PFSK-1 (cell line): Measurements from ENCODE around the gene AMBRA1.

Experiments
- SIN3A ChIP-seq: IDR thresholded peaks from 2 replicates; pipeline ENCODE4 v1.6.1; 2012; ENCODE audit warnings: mild to moderate bottlenecking, low read length, moderate library complexity, borderline replicate concordance; ENCODE audit not compliant: insufficient read depth
- TAF1 ChIP-seq: IDR thresholded peaks from 2 replicates; pipeline ENCODE4 v1.6.1; 2012; ENCODE audit warnings: low read length, control low read depth, borderline replicate concordance; ENCODE audit not compliant: insufficient read depth

DNA sequence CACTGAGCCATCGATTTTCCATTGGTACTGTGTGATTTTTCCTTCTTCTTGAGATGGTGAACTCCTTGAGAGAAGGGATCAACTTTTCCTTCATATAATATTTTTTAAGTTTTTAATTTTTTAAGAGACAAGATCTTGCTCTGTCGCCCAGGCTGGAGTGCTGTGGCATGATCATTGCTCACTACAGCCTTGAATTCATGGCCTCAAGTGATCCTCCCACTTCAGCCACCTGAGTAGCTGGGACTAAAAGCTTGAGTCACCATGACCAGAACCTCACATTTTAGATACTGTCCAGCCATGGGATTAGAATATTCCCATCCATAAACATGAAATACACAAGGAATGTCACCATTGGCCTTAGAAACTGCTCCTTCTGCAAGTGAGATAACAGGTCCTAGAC, 135.3 kb downstream of the AMBRA1 start:
- no peak for TF ChIP-seq TAF1
- TF ChIP-seq SIN3A = no peak
